ENCODE results near the gene RC3H1.
"Not testable (repeated sequence)": the region's sequence is repeated elsewhere in the genome, so short reads cannot be mapped to it uniquely, and the experiment has no call there.

RC3H1 gene

GRCh38 chr1:174018565-174018964 is 3.6 kb downstream of the RC3H1 start:
- DNase-seq: no peak

GRCh38 chr1:174017231-174017970 is 4.8 kb downstream of the RC3H1 start:
- no peak for DNase-seq

- no peak for DNase-seq
Observed at GRCh38 chr1:174013864-174014418, 8.2 kb downstream of the RC3H1 start.

- DNase-seq: no peak
Observed at GRCh38 chr1:174008979-174009378, 13.2 kb downstream of the RC3H1 start.

GRCh38 chr1:174008269-174008668 is 13.9 kb downstream of the RC3H1 start:
- no peak for DNase-seq

GRCh38 chr1:174007851-174008250 is 14.3 kb downstream of the RC3H1 start:
- DNase-seq: no peak

- DNase-seq: no peak
Observed at GRCh38 chr1:174005032-174005431, 17.1 kb downstream of the RC3H1 start.

- DNase-seq: no peak
Observed at GRCh38 chr1:174003867-174004266, 18.3 kb downstream of the RC3H1 start.

GRCh38 chr1:174001573-174001972 is 20.6 kb downstream of the RC3H1 start:
- DNase-seq: no peak

GRCh38 chr1:174000371-174000770 is 21.8 kb downstream of the RC3H1 start:
- DNase-seq: no peak

GRCh38 chr1:173997791-173998190 is 24.4 kb downstream of the RC3H1 start:
- no peak for DNase-seq

- no peak for DNase-seq
Observed at GRCh38 chr1:173996995-173997394, 25.2 kb downstream of the RC3H1 start.

GRCh38 chr1:173995475-173995874 is 26.7 kb downstream of the RC3H1 start:
- no peak for DNase-seq

- not testable (repeated sequence) for DNase-seq
Observed at GRCh38 chr1:173993948-173994347, 28.2 kb downstream of the RC3H1 start.

- DNase-seq: no peak
Observed at GRCh38 chr1:173988068-173988467, 34.1 kb downstream of the RC3H1 start.

- no peak for DNase-seq
Observed at GRCh38 chr1:173986951-173987350, 35.2 kb downstream of the RC3H1 start.

GRCh38 chr1:173970252-173970651 is 51.9 kb downstream of the RC3H1 start:
- no peak for DNase-seq

- not testable (repeated sequence) for DNase-seq
Observed at GRCh38 chr1:173965896-173966295, 56.3 kb downstream of the RC3H1 start.

- DNase-seq: no peak
Observed at GRCh38 chr1:173963477-173963876, 58.7 kb downstream of the RC3H1 start.

- no peak for DNase-seq
Observed at GRCh38 chr1:173960625-173961024, 61.5 kb downstream of the RC3H1 start.

GRCh38 chr1:173954179-173954578 is 68.0 kb downstream of the RC3H1 start:
- no peak for DNase-seq

- no peak for DNase-seq
Observed at GRCh38 chr1:173948594-173948993, 73.6 kb downstream of the RC3H1 start.

- DNase-seq: no peak
Observed at GRCh38 chr1:173946380-173946921, 75.7 kb downstream of the RC3H1 start.

GRCh38 chr1:173937062-173937461 is 85.1 kb downstream of the RC3H1 start:
- no peak for DNase-seq

GRCh38 chr1:173934440-173934839 is 87.7 kb downstream of the RC3H1 start:
- DNase-seq: no peak

All from stimulated activated CD4-positive, alpha-beta T cell treated with anti-CD3 and anti-CD28 coated beads, Interleukin-2, amount 100 ng/mL, for 24 hours (primary cell).